ENCODE measurements around the gene ITGAL. TPM values are rescaled to one million over a fixed set of nuclear protein-coding genes. Genes with fewer than 3 reads are reported as not detected.

Gene ITGAL
- total RNA-seq, 1 donor from 2014 or later, result 240 TPM

GRCh38 chr16:30567991-30568638, 95.6 kb downstream of the ITGAL start:
- H3K36me3 Mint-ChIP-seq (ENCODE audit: low read depth), result no peaks in the 10 kb centered on the region
- peak overlapping the region; percentile 75 for H3K4me3 Mint-ChIP-seq
- peaks cover 39% of the 10 kb centered on the region for H3K4me1 Mint-ChIP-seq
- TF ChIP-seq CTCF (IDR thresholded peaks at IDR 0.05), result no peak
- DNase-seq (no peak), ATAC-seq (ENCODE audit: low read depth) (peak; percentile 8)
- H3K27me3 Mint-ChIP-seq, result no peaks in the 10 kb centered on the region
- H3K9me3 Mint-ChIP-seq, result no peaks in the 10 kb centered on the region
- ChIA-PET CTCF (interaction anchor here (0.6 to 1.2 kb wide), 2 partner anchors 30 to 61 kb away, joined by 3 to 5 read pairs; no protein-coding TSS in a partner anchor), POLR2A (interaction anchor here (0.6 to 2.2 kb wide), 12 partner anchors 10 to 1457 kb away, joined by 3 to 37 read pairs (median 5); partner anchors contain the start of genes DCTPP1, ZNF747, ZNF764 and ZNF785)
- intact Hi-C loops (cut with micrococcal nuclease), result no loop called here
- peak overlapping the region; percentile 92 for H3K27ac Mint-ChIP-seq

GRCh38 chr16:30569281-30569680, 96.7 kb downstream of the ITGAL start:
- H3K4me3 Mint-ChIP-seq, result no peak overlapping the region
- intact Hi-C loops (cut with micrococcal nuclease), result no loop called here
- POLR2A ChIA-PET, result interaction anchor here (0.6 to 2.1 kb wide), 4 partner anchors 29 to 89 kb away, joined by 5 to 22 read pairs (median 7); partner anchors contain the start of gene ZNF747
- no peaks in the 10 kb centered on the region for H3K36me3 Mint-ChIP-seq (ENCODE audit: low read depth)
- peaks cover 39% of the 10 kb centered on the region for H3K4me1 Mint-ChIP-seq
- DNase-seq, result no peak
- no peaks in the 10 kb centered on the region for H3K9me3 Mint-ChIP-seq
- no peaks in the 10 kb centered on the region for H3K27me3 Mint-ChIP-seq
- CTCF ChIA-PET, result no interaction called here
- no peak for TF ChIP-seq CTCF (IDR thresholded peaks at IDR 0.05)
- no peak for ATAC-seq (ENCODE audit: low read depth)
- H3K27ac Mint-ChIP-seq, result peak overlapping the region; percentile 24

- no peak overlapping the region for H3K4me3 Mint-ChIP-seq
- POLR2A ChIA-PET, result interaction anchor here (1.5 to 2.9 kb wide), 11 partner anchors 11 to 178 kb away, joined by 3 to 152 read pairs (median 14); partner anchors contain the start of genes DCTPP1, FBRS, ITGAL and PHKG2
Observed at GRCh38 chr16:30569746-30570635, 97.4 kb downstream of the ITGAL start.

GRCh38 chr16:30570636-30571444, 98.3 kb downstream of the ITGAL start:
- no peak for TF ChIP-seq CTCF (IDR thresholded peaks at IDR 0.05)
- intact Hi-C loops (cut with micrococcal nuclease), result loop anchor here (1.0 kb wide), 2 partner anchors 36 to 44 kb away; no protein-coding TSS in a partner anchor
- Mint-ChIP-seq H3K27me3 (no peaks in the 10 kb centered on the region), H3K4me3 (peak overlapping the region; percentile 87), H3K4me1 (peaks cover 41% of the 10 kb centered on the region), H3K9me3 (no peaks in the 10 kb centered on the region), H3K36me3 (ENCODE audit: low read depth) (no peaks in the 10 kb centered on the region), H3K27ac (peak overlapping the region; percentile 89)
- DNase-seq, result no peak
- no peak for ATAC-seq (ENCODE audit: low read depth)
- POLR2A ChIA-PET, result interaction anchor here (0.8 to 2.9 kb wide), 25 partner anchors 12 to 505 kb away, joined by 3 to 152 read pairs (median 9); partner anchors contain the start of genes ALDOA, CD2BP2, CORO1A and DCTPP1
- CTCF ChIA-PET, result interaction anchor here (1.2 to 2.8 kb wide), 3 partner anchors 12 to 141 kb away, joined by 5 to 13 read pairs (median 12); partner anchors contain the start of genes DCTPP1 and ZNF764

More at GRCh38 chr16:30569746-30570635, 97.4 kb downstream of the ITGAL start:
- peaks cover 41% of the 10 kb centered on the region for H3K4me1 Mint-ChIP-seq
- H3K27ac Mint-ChIP-seq, result peak overlapping the region; percentile 16
- intact Hi-C loops (cut with micrococcal nuclease), result no loop called here
- H3K36me3 Mint-ChIP-seq (ENCODE audit: low read depth), result no peaks in the 10 kb centered on the region
- no peak for DNase-seq
- no peaks in the 10 kb centered on the region for H3K9me3 Mint-ChIP-seq
- H3K27me3 Mint-ChIP-seq, result no peaks in the 10 kb centered on the region
- TF ChIP-seq CTCF (IDR thresholded peaks at IDR 0.05), result no peak
- CTCF ChIA-PET, result interaction anchor here (2.8 kb wide), 1 partner anchor 140 kb away, joined by 13 read pairs; the partner anchor contains the start of gene DCTPP1
- no peak for ATAC-seq (ENCODE audit: low read depth)

Measured in activated B cell treated with CpG ODN at 0.5 μM for 24 hours (primary cell).